Activated CD4-positive, alpha-beta T cell treated with anti-CD3 and anti-CD28 coated beads, Interleukin-2, amount 50 U/mL, for 16 hours (primary cell): ENCODE data around the gene NEK5.
A peak's percentile ranks its signal among the peaks of the same experiment; 100 is the strongest.
"Not testable (repeated sequence)": the region's sequence is repeated elsewhere in the genome, so short reads cannot be mapped to it uniquely, and the experiment has no call there.

Experiments
- DNase-seq: peaks from one replicate; pipeline ENCODE4 v3.0.0-alpha.2; 2020

Gene NEK5

DNA sequence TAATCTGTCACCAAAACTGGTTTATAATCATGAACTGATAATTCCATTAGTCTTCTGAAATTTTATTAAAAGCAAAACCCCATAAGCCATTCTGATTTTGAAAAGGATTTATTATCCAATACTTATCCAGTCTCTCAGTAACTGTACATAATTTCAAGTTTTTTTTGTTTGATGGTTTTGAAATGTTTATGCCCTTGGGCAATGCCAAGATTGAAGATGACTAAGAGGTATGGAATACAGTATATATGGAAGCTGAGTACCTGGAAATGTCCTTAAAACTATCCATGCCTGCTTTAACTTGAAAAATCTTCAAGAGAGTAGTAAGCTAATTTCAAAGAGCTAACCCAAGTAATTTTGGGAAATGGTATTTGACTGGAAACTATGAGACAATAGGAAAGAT is 1.8 kb upstream of the NEK5 start:
- no peak for DNase-seq

DNA sequence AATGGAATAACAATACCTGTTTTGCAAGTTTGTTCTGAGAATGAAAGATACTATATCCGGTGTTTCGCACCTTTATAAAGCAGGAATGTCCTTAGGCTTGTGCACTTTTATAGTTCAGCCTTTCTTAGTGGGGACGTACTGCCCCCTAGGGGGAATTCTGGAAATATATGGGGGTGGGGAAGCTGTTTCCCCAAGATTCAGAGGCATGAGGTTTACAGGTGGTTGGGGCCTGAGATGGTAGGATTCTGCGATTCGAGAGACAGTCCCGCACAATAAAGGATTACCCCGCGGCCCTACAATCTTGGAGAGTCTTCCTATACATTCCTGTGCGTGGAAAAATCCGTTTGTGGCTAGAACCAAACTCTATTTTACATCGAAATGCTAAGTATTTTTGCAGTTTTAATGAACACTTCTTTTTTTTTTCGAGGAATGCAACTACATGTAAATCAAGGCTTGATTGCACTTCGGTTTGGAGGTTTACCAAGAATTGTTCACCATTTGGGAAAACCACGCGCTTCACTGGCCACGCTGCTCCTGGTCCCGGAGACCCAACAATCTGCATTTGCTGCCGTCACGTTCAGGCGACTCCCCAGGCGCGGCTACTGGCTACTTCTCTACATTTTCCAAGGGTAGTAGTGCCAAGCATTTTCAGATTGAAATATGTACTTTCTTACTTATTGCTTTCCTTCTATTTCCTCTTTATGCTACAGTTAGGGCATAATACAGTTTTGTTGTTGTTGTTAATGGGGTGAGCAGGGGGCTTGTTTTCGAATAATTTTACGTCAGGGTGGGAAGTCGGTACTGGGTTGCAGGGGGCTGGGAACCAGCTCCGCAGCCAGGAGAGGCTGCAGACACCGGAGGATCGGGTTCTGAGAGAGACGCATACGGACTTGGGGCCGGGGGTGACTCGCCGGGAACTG is 830 bp downstream of the NEK5 start:
- peak; percentile 68 for DNase-seq

DNA sequence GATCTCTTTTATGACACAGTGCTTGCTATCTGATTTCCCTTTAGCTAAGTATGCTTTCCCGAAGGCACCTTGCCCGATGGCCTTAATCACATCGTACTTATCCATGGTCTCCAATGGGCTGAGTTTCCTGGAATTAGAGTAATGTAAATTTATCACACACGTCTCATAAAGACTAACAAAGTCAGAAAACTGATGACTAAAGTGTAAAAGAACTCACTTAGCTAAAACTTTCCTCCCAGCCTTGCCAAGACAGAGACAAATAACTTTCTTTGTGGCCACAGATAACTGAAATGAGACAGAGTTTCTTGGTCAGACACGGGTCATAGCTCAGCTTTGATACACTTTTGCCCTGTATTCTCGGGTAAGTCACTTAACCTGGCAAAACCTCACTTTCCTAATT is 1.5 kb downstream of the NEK5 start:
- DNase-seq = no peak

DNA sequence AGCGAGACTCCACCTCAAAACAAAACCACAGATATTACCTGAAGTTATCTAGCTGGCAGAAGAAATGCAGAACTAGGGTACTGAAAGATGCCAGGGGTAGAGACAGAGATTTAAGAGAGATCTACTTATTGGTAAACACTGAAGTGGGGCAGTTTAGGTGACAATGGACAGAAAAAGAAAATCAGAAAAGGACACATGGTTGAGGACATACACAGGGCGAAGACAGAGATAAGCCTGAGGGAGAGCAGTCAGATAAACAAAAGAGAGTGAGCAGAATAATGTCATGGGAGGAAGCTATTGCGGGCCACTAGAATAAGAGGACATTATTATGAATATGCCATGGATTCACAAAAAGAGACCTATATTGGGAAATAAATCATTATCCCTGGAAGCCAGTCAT is 3.3 kb downstream of the NEK5 start:
- DNase-seq = no peak

DNA sequence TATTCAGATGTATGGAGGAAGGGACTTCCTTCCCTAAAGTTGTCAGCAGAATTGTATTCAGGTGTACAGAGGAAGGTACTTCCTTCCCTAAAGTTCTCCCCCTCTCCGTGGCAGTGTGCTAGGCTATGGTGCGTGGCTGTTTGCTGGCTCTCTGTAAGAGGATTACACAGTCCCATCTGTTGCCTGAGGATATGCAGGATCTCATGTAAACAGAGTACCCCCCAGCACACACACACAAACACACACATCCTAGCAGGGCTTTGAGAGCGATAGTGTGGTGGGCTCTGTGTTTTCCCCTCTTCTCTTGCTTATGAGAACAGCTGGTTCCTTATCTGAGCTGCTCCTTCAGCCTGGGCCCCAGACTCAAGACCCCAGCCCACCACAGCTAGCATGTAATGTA is 10.3 kb downstream of the NEK5 start:
- no peak for DNase-seq

DNA sequence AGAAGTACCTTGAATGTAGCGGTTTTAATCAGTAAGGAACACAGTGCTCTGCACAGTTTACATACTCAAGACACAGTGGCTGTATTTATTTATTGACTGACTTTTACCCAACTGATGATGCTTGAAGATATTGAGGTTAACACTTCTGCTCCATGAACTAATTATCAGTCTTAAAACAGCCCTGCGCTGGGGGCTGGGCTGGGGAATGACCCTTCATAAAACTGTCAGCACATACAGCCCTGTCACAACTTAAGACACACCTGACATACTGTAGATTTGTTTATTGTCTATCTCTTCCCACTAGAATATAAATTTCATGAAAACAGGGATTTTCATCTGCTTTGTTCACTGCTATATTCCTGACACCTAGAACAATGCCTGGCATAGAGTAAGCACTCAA is 10.8 kb downstream of the NEK5 start:
- DNase-seq = no peak

DNA sequence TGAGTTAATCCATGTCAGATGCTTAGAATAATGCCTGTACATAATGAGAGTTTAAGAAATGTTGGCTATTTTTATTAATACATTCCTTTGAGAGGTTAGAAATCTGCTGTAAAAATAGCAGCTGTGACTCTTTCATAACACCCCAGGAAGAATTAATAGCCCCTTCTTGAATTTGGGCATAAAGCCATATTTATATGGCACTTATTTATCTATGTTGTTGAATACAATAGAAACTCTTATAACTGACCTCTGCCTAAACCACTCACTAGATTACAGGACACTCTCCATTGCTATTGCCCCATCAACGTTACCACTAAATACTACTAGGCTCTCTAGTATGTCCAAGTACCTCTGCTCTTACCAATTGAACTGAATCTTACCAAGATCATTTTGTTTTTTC is 16.3 kb downstream of the NEK5 start:
- DNase-seq = no peak

DNA sequence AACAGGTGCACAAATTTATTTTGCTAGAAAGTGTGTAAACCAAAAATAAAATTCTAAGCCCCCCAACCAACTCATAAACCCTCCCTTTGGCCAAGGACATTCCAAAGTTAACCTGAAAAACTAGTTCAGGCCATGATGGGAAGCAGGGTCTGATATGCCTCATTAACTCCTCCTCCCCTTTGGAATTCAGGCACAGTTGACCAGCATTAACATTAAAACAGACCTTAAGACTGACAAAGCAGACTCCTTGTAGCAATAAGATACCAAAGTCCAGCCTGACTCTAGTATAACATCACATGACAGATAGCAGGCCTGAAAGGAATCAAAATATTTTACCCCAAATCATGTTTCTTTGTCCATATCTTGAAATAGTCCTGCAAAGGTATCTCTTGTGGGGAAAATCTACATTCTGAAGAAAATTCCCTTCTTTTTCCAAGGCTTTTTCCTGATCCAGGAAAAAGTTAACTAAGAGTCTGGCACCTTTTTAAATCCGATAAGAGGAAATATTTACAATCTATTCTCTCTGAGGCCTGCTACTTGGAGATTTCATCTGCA is 19.7 kb downstream of the NEK5 start:
- no peak for DNase-seq

DNA sequence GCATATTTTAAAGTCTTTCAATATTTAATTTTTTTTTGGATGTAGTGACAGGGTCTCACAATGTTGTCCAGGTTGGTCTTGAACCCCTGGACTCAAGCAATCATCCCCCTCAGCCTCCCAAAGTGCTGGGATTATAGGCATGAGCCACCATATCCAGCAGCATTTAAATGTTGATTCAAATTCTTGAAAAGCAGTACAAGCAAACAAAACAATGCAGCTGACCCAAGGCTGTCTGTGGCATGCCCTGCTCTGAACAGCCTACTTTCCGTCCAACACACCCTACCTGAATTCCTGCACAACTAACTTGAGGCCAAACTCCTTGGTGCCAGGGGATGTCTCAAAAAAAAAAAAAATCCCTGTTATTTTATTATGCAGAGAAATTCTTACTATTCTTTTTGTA is 23.0 kb downstream of the NEK5 start:
- DNase-seq = no peak

DNA sequence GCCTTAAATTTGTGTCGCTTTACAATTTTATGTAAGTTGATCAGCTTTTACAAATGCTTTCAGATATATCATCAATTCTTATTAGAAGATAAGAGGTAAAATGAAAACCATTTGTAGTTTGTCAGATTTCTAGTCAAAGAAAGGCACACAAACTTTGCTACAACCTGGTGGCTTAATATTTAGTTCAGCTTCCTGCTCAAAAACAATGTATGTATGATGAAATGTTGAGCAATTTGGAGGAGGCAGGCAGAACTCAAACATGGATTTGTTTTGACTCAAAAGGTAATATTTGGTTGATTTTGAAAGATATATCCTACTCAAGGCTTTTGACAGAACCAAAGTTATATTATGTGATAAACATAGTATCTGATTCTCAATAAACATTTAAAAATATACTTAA is 24.2 kb downstream of the NEK5 start:
- DNase-seq = peak; percentile 2

DNA sequence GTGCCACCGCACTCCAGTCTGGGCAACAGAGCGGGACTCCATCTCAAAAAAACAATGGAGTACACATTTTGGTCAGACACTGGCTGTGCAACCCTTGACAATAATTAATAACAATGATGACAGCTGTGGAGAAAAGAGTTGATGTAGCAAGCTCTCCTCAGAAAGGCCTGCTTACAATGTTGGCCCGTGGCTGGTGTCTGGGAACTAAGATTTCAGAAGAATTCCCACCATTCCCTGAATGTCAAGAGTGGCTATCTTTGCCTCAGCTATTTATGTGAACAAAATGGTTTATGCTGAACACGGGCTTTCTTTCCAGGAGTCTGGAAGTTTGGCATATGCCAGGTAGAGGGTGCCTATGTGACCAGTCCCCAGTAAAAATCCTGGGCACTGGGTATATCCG is 25.5 kb downstream of the NEK5 start:
- DNase-seq = no peak

DNA sequence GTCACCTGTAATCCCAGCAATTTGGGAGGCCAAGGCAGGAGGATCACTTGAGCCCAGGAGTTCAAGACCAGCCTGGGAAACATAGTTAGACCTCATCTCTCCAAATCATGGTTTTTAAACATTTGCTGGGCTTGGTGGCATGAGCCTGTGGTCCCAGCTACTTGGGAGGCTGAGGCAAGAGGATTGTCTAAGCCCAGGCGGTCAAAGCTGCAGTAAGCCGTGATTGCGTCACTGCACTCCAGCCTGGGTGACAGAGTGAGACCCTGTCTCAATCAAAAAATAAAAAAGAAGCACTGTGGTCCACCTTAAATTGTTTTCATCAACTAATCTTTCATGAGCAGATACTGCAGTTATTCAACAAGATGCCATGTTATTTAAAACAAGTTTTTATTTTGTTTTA is 26.4 kb downstream of the NEK5 start:
- DNase-seq = not testable (repeated sequence)

DNA sequence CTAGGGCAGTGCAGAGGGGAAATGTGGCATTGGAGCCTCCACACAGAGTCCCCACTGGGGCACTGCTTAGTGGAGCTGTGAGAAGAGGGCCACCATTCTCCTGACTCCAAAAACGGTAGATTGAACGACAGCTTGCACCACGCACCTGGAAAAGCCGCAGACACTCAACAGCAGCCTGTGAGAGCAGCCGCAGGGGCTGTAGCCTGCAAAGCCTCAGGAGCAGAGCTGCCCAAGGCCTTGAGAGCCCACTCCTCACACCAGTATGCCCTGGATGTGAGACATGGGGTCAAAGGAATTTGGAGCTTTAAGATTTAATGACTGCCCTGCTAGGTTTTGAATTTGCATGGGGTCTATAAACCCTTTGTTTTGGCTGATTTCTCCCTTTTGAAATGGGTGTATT is 31.7 kb downstream of the NEK5 start:
- DNase-seq = no peak

DNA sequence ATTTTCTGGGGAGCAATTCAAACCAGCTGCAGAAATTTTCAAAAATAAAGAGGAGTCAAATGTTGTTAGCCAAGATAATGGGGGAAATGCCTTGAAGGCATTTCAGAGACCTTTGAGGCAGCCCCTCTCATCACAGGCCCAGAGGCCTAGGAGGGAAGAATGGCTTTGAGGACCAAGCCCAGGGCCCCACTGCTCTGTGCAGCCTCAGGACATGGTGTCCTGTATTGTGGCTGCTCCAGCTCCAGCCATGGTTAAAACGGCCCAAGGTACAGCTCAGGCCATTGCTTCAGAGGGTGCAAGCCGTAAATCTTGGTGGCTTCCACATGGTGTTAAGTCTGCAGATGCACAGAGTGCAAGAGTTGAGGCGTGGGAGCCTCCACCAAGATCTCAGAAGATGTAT is 32.1 kb downstream of the NEK5 start:
- DNase-seq = no peak

DNA sequence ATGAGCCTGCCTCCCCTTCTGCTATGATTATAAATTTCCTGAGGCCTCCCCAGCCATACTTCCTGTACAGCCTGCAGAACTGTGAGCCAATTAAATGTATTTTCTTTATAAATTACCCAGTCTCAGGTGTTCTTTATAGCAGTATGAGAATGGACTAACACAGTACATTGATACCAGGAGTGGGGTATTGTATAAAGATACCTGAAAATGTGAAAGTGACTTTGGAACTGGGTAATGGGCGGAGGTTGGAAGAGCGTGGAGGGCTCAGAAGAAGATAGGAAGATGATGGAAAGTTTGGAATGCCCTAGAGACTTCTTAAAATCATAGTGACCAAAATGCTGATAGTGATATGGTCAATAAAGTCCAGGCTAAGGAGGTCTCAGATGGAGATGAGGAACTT is 32.8 kb downstream of the NEK5 start:
- DNase-seq = no peak

DNA sequence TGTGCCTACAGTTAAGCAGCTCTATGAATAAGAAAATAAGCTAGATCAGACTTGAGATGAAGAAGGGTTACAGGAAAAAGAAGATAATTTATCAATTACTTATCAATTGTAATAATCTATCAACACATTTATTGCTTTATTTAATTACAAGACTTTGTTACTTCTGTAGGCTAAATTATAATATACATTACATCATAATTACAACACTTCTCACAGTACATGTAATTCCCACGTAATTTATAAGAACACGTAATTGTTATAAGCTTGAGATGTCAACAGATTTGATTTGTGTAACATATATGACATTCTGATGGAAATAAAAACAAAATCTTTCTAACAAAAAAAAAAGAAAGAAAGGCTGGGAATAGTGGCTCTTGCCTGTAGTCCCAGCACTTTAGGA is 36.8 kb downstream of the NEK5 start:
- DNase-seq = no peak

DNA sequence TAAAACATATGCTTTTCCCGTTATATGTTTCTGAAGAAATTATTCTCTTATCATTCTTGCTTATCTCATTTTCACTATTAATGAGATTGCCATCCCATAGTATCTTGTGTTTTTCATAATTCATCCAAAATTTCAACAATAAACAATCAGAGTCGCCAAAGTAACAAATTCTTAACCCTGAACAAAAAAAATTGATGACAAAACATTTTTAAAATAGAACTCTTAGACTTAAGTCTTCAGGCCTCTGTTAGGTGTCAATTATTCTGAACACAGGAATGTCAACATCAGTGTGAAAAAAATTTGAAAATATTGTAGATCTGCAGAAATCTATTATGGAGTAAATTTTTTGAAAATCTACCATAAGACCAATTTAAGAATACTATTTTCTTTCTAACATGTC is 37.4 kb downstream of the NEK5 start:
- DNase-seq = no peak

DNA sequence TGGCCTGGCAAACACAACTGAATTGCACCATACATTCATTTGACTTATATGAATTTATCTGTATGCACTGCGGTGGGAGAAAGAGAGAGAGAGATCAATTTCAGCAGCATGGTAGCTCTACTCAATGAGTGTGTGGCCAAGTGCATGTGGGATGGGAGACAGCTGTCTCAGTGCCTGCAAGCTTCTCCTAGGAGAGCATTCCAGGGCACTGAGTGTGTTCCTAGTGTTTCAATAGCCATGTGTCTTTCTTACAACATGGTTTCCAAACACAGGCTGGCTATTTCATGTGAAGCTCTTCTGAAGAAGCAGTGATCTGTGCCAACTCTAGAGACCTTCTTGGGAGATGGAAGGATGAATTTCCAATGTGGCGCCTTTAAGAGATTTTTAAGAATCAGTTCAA is 43.5 kb downstream of the NEK5 start:
- no peak for DNase-seq

DNA sequence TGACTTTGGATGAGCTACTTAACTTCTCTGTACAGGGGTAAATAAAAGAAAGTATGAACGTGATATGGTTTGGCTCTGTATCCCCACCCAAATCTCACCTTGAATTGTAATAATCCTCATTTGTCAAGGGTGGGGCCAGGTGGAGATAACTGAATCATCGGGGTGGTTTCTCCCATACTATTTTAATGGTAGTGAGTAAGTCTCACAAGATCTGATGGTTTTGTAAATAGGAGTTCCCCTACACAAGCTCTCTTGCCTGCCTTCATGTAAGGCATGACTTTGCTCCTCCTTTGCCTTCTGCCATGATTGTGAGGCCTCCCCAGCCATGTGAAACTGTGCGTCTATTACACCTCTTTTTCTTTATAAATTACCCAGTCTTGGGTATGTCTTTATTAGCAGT is 43.9 kb downstream of the NEK5 start:
- not testable (repeated sequence) for DNase-seq

DNA sequence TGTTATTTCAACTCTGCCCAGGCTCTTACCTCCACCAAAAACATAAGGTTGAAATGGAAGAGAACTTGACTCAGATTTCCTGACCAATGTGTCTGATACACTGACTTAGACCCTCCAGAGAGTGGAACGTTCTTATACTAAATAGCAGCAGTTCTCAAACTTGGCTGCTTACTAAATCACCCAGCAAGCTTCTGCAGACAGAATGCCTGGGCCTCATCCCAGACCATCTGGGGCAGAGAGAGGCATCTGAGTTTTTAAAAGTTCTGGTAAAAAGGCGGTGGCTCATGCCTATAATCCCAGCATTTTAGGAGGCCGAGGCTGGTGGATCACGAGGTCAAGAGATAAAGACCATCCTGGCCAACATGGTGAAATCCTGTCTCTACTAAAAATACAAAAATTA is 46.3 kb downstream of the NEK5 start:
- DNase-seq = no peak

DNA sequence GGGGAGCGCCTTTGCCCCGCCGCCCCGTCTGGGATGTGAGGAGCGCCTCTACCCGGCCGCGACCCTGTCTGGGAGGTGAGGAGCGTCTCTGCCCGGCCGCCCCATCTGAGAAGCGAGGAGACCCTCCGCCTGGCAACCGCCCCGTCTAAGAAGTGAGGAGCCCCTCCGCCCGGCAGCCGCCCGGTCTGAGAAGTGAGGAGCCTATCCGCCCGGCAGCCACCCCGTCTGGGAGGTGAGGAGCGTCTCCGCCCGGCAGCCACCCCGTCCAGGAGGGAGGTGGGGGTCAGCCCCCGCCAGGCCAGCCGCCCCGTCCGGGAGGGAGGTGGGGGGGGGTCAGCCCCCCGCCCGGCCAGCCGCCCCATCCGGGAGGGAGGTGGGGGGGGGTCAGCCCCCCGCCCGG is 49.0 kb downstream of the NEK5 start:
- not testable (repeated sequence) for DNase-seq

DNA sequence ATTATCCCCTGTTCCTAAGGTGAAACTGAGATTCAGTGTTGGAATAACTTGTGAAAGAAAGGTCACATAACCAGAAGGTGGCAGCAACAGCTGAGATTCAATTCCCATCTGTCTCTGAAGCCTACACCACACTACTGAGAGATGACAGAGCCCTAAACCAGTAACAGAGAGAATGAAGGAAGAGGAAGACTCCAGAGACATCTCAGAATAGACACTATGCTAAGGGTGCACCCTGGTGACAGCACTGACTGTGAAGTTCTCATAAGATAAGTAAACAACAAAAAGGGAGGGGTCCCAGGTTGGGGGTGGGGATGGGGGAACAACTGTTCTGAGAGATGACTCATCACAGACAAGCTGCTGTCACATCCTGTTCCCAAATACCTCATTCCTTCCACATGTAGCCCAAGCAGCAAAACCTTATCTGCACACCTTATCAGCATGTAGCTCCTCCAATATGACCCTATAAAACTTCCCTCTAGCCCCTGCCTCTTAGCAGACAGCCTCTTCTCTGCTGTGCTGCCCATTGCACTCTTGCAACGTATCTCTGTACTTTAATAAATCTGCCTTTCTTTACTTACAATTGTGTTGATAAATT is 57.8 kb downstream of the NEK5 start:
- peak; percentile 42 for DNase-seq

DNA sequence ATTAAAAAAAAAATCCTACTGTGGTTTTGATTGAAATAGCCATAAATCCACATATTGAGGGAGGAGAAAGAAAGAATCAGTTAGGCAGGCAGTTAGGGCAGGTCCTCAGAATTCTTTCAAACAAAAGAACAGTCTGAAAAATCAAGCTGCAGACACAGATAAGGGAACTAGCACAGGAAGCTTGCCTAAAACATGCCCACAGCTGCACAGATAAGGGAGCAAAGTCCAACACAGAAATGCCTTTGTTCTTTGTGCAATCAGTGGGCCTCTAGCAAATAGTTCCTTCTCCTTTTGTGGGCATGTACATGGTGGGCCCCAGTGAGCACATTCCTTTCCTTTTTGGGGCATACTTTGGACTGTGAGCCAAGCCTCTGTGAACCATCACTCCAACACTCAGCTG is 61.6 kb downstream of the NEK5 start:
- no peak for DNase-seq

DNA sequence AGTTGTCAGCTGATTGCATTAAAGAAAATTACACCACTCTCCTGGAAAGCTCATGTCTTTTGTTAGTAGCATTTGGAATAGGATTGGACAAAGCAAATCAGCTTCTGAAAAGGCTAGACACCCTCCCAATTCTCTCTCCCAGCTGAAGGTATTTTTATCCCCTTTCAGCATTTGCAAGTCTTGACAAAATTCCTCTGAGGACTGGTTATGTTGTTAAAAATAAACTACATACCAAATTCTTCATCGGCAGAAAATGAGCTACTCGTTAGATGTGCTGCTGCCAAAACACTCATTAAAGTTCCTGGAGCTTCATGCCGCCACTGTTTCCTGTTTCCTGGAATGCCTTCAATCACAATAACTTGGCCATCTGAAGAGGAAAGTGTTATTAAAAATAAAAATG is 67.3 kb downstream of the NEK5 start:
- DNase-seq = no peak

DNA sequence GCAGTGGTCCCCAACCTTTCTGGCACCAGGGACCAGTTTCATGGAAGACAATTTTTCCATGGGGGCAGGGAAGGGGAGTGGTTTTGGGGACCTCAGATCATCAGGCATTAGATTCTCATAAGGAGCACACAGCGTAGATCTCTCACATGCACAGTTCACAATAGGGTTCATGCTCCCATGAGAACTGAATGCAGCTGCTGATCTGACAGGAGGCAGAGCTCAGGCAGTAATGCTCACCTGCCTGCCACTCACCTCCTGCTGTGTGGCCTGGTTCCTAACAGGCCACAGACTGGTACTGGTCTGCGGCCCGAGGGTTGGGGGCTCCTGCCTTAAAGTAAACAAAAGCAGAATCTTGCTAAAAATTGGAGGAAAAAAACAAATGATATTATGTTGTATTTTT is 67.8 kb downstream of the NEK5 start:
- DNase-seq = not testable (repeated sequence)
